NT2/D1 (cell line): Measurements from ENCODE around the gene TSPAN10.

Experiments
- SUZ12 ChIP-seq: IDR thresholded peaks from 2 replicates; pipeline ENCODE4 v1.6.1; 2011; ENCODE audit not compliant: insufficient read length, insufficient read depth; ENCODE audit errors: extremely low read depth
- YY1 ChIP-seq: IDR thresholded peaks from 2 replicates; pipeline ENCODE4 v1.6.1; 2011; ENCODE audit not compliant: insufficient read length, insufficient read depth
- ZNF274 ChIP-seq: IDR thresholded peaks from 2 replicates; pipeline ENCODE4 v1.6.1; 2011; ENCODE audit warnings: mild to moderate bottlenecking, low read depth, low read length

GRCh38 chr17:81644976-81645952 is 8.3 kb downstream of the TSPAN10 start:
- TF ChIP-seq YY1 (no peak), SUZ12 (no peak), ZNF274 (no peak)
